ENCODE results near the gene CORO1A. TPM values are rescaled to one million over a fixed set of nuclear protein-coding genes. Genes with fewer than 3 reads are reported as not detected.
"Not testable (repeated sequence)": the region's sequence is repeated elsewhere in the genome, so short reads cannot be mapped to it uniquely, and the experiment has no call there.

Gene CORO1A
- total and polyA plus RNA-seq, 4 donors: 13.8 to 50.6 (median 35.3) TPM

DNA sequence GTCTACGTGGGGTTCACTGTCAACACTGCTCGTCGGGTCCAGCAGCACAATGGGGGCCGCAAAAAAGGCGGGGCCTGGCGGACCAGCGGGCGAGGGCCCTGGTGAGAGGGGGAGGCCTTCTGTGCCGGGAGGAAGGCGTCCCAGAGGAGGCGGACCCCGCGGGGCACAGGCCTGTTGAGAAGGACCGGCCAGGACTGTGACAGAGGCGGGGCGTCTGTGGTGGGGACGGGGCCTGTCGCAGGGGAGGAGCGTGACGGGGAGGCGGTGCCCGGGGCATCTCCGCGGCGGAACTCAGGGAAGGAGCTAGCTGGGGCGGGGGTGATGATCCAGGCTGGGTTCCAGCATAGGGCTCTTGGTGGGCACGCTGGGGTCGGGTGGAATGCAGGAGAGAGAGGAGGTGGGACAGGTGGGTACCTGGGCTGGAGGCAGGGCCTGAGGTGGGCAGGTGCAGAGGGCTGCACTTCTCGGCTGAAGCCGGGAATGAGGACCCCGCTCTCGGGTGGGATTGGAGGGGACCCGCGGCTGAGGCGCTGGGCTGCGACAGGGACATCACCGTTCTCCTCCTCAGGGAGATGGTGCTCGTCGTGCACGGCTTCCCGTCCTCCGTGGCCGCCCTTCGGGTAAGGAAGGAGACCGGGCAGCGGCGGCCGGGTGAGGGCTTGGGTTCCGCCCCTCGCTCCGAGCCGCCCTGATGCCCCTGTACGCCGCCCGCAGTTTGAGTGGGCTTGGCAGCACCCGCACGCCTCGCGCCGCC, 10.9 kb downstream of the CORO1A start:
- H3K4me1 ChIP-seq (ENCODE audit: control insufficient read depth, insufficient read depth, low read length); H3K27ac ChIP-seq (ENCODE audit: low read depth, low read length); DNase-seq (ENCODE audit: low read depth in 4 of 6, low spot score in 6 of 6); H3K27me3 ChIP-seq (ENCODE audit: control insufficient read depth, insufficient read depth, low read length); H3K9me3 ChIP-seq (ENCODE audit: control insufficient read depth, insufficient read depth, low read length); H3K36me3 ChIP-seq (ENCODE audit: control insufficient read depth, insufficient read depth, low read length): not testable (repeated sequence)
- H3K4me3 ChIP-seq (ENCODE audit: low read depth, low read length): peak overlapping the region; percentile 20
- 2% methylated on average over 8 of the region's 60 CpGs for WGBS (ENCODE audit: insufficient coverage)

DNA sequence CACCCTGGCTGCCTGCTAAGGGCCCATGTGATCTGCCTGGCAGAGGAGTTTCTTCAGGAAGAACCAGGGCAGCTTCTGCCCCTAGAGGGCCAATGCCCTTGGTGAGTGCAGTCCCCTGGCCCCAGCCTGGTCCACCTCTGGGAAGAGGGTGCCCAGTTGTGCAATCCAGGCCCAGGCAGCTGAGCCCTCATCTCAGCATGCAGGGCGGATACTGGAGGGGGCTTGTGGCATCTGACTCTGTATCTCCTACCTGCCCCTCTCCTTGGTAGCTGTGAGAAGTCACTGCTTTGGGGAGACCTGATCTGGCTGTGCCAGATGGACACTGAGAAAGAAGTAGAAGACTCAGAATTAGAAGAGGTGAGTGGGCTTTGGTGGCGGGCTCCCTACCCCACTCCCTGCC, 13.6 kb downstream of the CORO1A start:
- not testable (repeated sequence) for H3K4me1 ChIP-seq (ENCODE audit: control insufficient read depth, insufficient read depth, low read length); H3K9me3 ChIP-seq (ENCODE audit: control insufficient read depth, insufficient read depth, low read length); H3K4me3 ChIP-seq (ENCODE audit: low read depth, low read length); H3K27me3 ChIP-seq (ENCODE audit: control insufficient read depth, insufficient read depth, low read length); H3K27ac ChIP-seq (ENCODE audit: low read depth, low read length); DNase-seq (ENCODE audit: low read depth in 4 of 6, low spot score in 6 of 6); H3K36me3 ChIP-seq (ENCODE audit: control insufficient read depth, insufficient read depth, low read length)
- WGBS (ENCODE audit: insufficient coverage): no CpG with 5 or more reads among the region's 2 CpGs

DNA sequence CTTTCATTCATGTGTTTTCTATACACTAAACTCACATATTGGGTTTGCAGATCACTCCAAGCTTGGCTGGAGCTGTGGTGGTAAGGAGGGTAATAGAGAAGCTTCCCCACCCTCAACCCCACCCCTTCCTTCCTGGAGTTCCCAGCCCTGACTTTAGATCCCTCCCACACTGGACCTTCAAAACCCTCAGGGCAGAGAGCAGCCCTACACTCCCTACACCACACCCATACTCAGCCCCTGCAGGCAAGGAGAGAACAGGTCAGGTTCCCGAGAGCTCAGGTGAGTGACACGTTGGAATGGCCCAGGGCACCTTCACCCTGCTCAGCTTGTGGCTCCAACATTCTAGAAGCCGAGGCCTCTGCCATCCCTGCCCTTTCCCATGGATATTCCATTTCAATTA, 15.6 kb downstream of the CORO1A start, which contains the start of gene SULT1A3:
SULT1A3 (plus strand) TSS at position 207 of the 400 bp plus-strand sequence. CDS start 1,474 bp downstream, outside the sequence.
- not testable (repeated sequence) for H3K4me1 ChIP-seq (ENCODE audit: control insufficient read depth, insufficient read depth, low read length); DNase-seq (ENCODE audit: low read depth in 4 of 6, low spot score in 6 of 6); H3K27ac ChIP-seq (ENCODE audit: low read depth, low read length); H3K4me3 ChIP-seq (ENCODE audit: low read depth, low read length); H3K36me3 ChIP-seq (ENCODE audit: control insufficient read depth, insufficient read depth, low read length); H3K9me3 ChIP-seq (ENCODE audit: control insufficient read depth, insufficient read depth, low read length); H3K27me3 ChIP-seq (ENCODE audit: control insufficient read depth, insufficient read depth, low read length)
- no CpG with 5 or more reads among the region's 3 CpGs for WGBS (ENCODE audit: insufficient coverage)

DNA sequence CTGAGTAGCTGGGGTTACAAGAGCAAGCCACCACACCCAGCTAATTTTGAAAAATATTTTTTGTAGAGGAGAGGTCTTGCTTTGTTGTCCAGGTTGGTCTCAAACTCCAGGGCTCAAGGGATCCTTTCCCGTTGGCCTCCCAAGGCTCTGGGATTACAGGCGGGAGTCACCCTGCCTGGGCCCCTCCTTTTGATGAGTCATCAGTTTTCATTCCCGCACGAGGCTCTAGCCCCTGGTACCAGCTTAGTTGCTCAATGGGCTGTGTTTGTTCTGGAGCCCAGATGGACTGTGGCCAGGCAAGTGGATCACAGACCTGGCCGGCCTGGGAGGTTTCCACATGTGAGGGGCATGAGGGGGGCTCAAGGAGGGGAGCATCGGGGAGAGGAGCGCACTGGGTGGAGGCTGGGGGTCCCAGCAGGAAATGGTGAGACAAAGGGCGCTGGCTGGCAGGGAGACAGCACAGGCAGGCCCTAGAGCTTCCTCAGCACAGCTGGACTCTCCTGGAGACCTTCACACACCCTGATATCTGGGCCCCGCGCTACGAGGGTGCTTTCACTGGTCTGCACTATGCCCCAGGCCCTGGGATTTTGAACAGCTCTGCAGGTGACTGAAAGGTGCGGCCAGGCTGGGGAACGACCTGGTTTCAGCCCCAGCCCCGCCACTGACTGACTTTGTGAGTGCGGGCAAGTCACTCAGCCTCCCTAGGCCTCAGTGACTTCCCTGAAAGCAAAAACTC, 16.4 kb downstream of the CORO1A start:
- not testable (repeated sequence) for H3K4me3 ChIP-seq (ENCODE audit: low read depth, low read length); DNase-seq (ENCODE audit: low read depth in 4 of 6, low spot score in 6 of 6); H3K9me3 ChIP-seq (ENCODE audit: control insufficient read depth, insufficient read depth, low read length); H3K4me1 ChIP-seq (ENCODE audit: control insufficient read depth, insufficient read depth, low read length); H3K27me3 ChIP-seq (ENCODE audit: control insufficient read depth, insufficient read depth, low read length); H3K36me3 ChIP-seq (ENCODE audit: control insufficient read depth, insufficient read depth, low read length); H3K27ac ChIP-seq (ENCODE audit: low read depth, low read length)
- WGBS (ENCODE audit: insufficient coverage): no CpG with 5 or more reads among the region's 15 CpGs

DNA sequence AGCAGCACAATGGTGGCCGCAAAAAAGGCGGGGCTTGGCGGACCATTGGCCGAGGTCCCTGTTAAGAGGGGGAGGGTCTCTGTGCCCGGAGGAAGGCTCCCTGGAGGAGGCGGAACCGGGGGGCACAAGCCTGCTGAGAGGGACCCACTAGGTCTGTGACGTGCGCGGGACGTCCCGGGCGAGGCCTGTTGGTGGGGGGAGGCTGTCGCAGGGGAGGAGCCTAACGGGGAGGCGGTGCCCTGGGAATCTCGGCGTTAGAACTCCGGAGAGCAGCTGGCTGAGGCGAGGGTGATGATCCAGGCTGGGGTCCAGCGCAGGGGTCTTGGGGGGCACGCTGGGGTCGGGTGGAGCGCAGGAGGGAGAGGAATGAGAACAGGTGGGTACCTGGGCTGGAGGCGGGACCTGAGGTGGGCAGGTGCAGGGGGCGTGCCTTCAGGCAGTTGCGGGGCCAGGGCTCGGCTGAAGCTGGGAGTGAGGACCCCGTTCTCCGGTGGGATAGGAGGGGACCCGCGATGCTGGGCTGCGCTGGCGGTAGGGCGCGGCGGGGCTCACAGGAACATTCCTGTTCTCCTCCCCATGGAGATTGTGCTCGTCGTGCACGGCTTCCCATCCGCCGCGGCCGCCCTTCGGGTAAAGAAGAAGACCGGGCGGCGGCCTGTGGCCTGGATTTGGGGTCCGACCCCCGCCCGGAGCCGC, 22.3 kb downstream of the CORO1A start:
- WGBS (ENCODE audit: insufficient coverage): 0% methylated on average over 6 of the region's 52 CpGs
- not testable (repeated sequence) for DNase-seq (ENCODE audit: low read depth in 4 of 6, low spot score in 6 of 6); H3K27ac ChIP-seq (ENCODE audit: low read depth, low read length); H3K4me1 ChIP-seq (ENCODE audit: control insufficient read depth, insufficient read depth, low read length); H3K9me3 ChIP-seq (ENCODE audit: control insufficient read depth, insufficient read depth, low read length); H3K36me3 ChIP-seq (ENCODE audit: control insufficient read depth, insufficient read depth, low read length); H3K27me3 ChIP-seq (ENCODE audit: control insufficient read depth, insufficient read depth, low read length)
- H3K4me3 ChIP-seq (ENCODE audit: low read depth, low read length): peak overlapping the region; percentile 29

DNA sequence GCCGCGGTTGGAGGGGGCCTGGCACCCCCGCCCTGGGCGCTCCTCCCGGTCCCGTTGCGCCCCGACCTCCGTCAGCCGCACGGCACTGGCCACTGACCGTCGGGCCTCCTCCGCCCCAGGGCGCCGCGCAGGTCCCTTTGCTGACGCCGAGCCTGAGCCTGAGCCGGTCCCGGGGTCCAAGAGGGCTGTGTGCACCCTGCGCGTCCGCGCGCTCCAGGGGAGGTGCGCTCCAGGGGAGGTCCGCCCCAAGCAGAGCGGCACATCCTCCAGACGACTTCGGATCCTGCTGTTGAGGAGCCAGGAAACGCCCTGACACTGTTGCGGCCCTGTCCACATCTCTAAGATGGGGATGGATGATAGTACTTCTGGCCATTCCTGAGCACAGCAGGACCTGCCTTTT, 22.9 kb downstream of the CORO1A start:
- H3K4me3 ChIP-seq (ENCODE audit: low read depth, low read length): peak overlapping the region; percentile 29
- H3K27me3 ChIP-seq (ENCODE audit: control insufficient read depth, insufficient read depth, low read length); H3K27ac ChIP-seq (ENCODE audit: low read depth, low read length); H3K4me1 ChIP-seq (ENCODE audit: control insufficient read depth, insufficient read depth, low read length); H3K36me3 ChIP-seq (ENCODE audit: control insufficient read depth, insufficient read depth, low read length); DNase-seq (ENCODE audit: low read depth in 4 of 6, low spot score in 6 of 6); H3K9me3 ChIP-seq (ENCODE audit: control insufficient read depth, insufficient read depth, low read length): not testable (repeated sequence)
- no CpG with 5 or more reads among the region's 33 CpGs for WGBS (ENCODE audit: insufficient coverage)

DNA sequence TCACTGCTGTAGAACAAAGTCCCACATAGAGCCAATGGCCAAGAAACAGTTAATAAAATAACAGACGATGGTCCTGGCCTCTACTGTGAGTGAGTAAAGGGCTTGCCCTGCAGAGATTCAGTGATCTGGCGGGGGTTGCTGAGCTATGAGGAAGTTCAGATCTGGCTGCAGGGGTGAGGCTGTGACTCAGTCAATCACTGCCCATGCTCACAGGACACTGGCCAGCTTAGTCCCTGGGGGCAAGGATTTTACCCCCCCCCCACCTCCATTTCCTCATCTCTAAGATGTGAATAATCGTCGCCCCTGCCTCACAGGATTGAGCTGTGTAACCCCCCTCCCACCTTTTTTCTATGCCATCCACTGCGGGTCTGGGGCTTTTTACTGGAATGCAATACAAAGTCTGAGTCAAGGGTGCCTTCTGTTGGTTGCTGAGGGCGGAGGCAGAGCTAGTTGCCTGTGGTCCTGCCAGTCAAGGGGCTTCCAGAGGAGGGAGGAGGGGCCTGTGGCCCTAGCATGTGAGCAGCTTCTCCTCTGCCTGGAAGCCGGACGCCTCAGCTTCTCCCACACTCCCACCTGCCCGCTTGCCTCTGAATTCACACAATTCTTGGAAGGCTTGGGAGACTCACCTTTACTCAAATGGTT, 23.8 kb downstream of the CORO1A start:
- no CpG with 5 or more reads among the region's 9 CpGs for WGBS (ENCODE audit: insufficient coverage)
- not testable (repeated sequence) for H3K27me3 ChIP-seq (ENCODE audit: control insufficient read depth, insufficient read depth, low read length); H3K27ac ChIP-seq (ENCODE audit: low read depth, low read length); DNase-seq (ENCODE audit: low read depth in 4 of 6, low spot score in 6 of 6); H3K4me1 ChIP-seq (ENCODE audit: control insufficient read depth, insufficient read depth, low read length); H3K36me3 ChIP-seq (ENCODE audit: control insufficient read depth, insufficient read depth, low read length); H3K4me3 ChIP-seq (ENCODE audit: low read depth, low read length); H3K9me3 ChIP-seq (ENCODE audit: control insufficient read depth, insufficient read depth, low read length)

DNA sequence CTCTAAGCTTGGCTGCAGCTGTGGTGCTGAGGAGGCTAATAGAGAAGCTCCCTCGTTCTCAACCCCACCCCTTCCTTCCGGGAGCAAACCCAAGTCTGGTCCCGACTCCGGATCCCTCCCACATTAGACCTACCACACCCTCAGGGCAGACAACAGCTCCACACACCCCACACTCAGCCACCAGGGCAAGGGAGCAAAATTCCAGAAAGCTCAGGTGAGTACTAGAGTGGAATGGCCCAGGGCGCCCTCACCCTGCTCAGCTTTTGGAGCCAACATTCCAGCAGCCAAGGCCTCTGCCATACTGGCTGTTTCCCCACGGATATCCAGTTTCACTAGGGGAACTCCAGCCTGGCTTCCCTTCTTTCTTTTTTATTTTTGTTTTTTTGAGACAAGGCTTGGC, 25.6 kb downstream of the CORO1A start:
- WGBS (ENCODE audit: insufficient coverage): no CpG with 5 or more reads among the region's 6 CpGs
- not testable (repeated sequence) for H3K4me3 ChIP-seq (ENCODE audit: low read depth, low read length); DNase-seq (ENCODE audit: low read depth in 4 of 6, low spot score in 6 of 6); H3K4me1 ChIP-seq (ENCODE audit: control insufficient read depth, insufficient read depth, low read length); H3K36me3 ChIP-seq (ENCODE audit: control insufficient read depth, insufficient read depth, low read length); H3K27ac ChIP-seq (ENCODE audit: low read depth, low read length); H3K27me3 ChIP-seq (ENCODE audit: control insufficient read depth, insufficient read depth, low read length); H3K9me3 ChIP-seq (ENCODE audit: control insufficient read depth, insufficient read depth, low read length)

DNA sequence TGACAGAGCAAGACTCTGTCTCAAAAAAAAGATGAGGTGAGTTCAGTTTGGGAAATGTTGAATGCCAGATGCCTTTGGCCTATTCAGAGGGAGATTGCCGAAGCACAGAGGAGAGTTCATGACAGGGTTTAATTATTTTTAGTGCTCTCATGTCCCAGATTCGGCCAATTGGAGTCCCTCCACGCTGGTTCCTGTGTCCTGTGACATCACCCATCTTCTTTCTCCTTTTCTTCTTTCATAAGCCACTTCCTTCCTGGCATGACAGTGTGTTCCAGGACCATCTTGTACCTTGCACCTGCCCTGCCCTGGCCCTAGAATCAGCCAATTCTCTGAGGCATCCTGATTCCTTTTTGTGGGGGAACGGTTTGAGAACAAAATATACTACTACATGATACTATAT, 28.0 kb downstream of the CORO1A start:
- not testable (repeated sequence) for H3K36me3 ChIP-seq (ENCODE audit: control insufficient read depth, insufficient read depth, low read length); H3K27me3 ChIP-seq (ENCODE audit: control insufficient read depth, insufficient read depth, low read length); H3K9me3 ChIP-seq (ENCODE audit: control insufficient read depth, insufficient read depth, low read length); H3K4me3 ChIP-seq (ENCODE audit: low read depth, low read length); H3K27ac ChIP-seq (ENCODE audit: low read depth, low read length); DNase-seq (ENCODE audit: low read depth in 4 of 6, low spot score in 6 of 6); H3K4me1 ChIP-seq (ENCODE audit: control insufficient read depth, insufficient read depth, low read length)
- no CpG with 5 or more reads among the region's 4 CpGs for WGBS (ENCODE audit: insufficient coverage)
